NCI-H2196 (cell line): ENCODE results near the gene JPT2.
"Not testable (repeated sequence)": the region's sequence is repeated elsewhere in the genome, so short reads cannot be mapped to it uniquely, and the experiment has no call there.

Source experiments
- DNase-seq: peaks from one replicate; lab custom pipeline; 2025; ENCODE audit not compliant: unreplicated experiment; lab: John Stamatoyannopoulos, UW

The JPT2 gene

GRCh38 chr16:1727651-1728624 is 49.9 kb downstream of the JPT2 start:
- DNase-seq: no peak

- no peak for DNase-seq
Observed at GRCh38 chr16:1729026-1729425, 50.9 kb downstream of the JPT2 start.

GRCh38 chr16:1729445-1729844 is 51.4 kb downstream of the JPT2 start:
- DNase-seq: no peak

- DNase-seq: no peak
Observed at GRCh38 chr16:1731073-1731472, 53.0 kb downstream of the JPT2 start.

GRCh38 chr16:1731603-1732002 is 53.5 kb downstream of the JPT2 start:
- DNase-seq: no peak

- DNase-seq: no peak
Observed at GRCh38 chr16:1732071-1732470, 54.0 kb downstream of the JPT2 start.

- DNase-seq: not testable (repeated sequence)
Observed at GRCh38 chr16:1732551-1732987, 54.5 kb downstream of the JPT2 start.

- no peak for DNase-seq
Observed at GRCh38 chr16:1734123-1734522, 56.0 kb downstream of the JPT2 start.

GRCh38 chr16:1734816-1735215 is 56.7 kb downstream of the JPT2 start:
- no peak for DNase-seq

GRCh38 chr16:1740234-1740633 is 62.2 kb downstream of the JPT2 start:
- no peak for DNase-seq

- DNase-seq: no peak
Observed at GRCh38 chr16:1740781-1741490, 62.9 kb downstream of the JPT2 start.

- no peak for DNase-seq
Observed at GRCh38 chr16:1741553-1742165, 63.6 kb downstream of the JPT2 start.

GRCh38 chr16:1743376-1744337 is 65.6 kb downstream of the JPT2 start:
- DNase-seq: no peak

GRCh38 chr16:1744338-1744840 is 66.3 kb downstream of the JPT2 start:
- no peak for DNase-seq

GRCh38 chr16:1745181-1745899 is 67.3 kb downstream of the JPT2 start:
- no peak for DNase-seq

- DNase-seq: no peak
Observed at GRCh38 chr16:1745900-1746692, 68.0 kb downstream of the JPT2 start.

- no peak for DNase-seq
Observed at GRCh38 chr16:1746693-1747195, 68.7 kb downstream of the JPT2 start.

- no peak for DNase-seq
Observed at GRCh38 chr16:1747934-1748333, 69.9 kb downstream of the JPT2 start.
